MM.1S (cell line): ENCODE measurements around the gene PPP1R9A.

Experiments used
- EZH2 ChIP-seq: fragments of 300-600 bp; sonication (generic); optimal IDR thresholded peaks from 2 replicates; pipeline ENCODE3; 2017; ENCODE audit warnings: low read depth, mild to moderate bottlenecking, antibody characterized with exemption, low read length, mixed read lengths
- EZH2phosphoT487 ChIP-seq: fragments of 300-600 bp; sonication (generic); IDR thresholded peaks from 2 replicates; pipeline ENCODE4 v1.6.1; 2018; ENCODE audit warnings: antibody characterized with exemption, low read length
- TF ChIP-seq, protein P1 (sequence below): fragments of 300-600 bp; sonication (generic); IDR thresholded peaks from 2 replicates; pipeline ENCODE4 v1.5.1; 2016; ENCODE audit warnings: antibody characterized with exemption, low read length, mixed read lengths

DNA sequence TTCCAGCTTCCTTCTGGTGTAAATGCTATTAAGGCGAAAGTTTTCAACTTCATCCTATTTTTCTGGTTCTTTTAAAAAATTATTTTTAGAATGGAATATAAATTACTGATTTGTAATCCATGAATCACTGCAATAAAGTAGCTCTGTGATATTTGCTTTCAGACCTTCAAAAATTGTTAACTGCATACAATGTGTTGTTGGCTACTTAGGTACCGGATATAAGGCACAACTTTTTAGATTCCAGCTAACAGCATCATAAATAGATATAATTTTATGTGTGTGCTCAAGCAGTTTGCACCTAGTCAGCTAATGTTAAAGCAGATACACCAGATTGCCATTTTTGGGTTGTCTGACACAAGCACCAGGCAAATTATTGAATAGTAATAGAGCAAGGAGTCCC lies 358.2 kb downstream of the PPP1R9A start:
- TF ChIP-seq, protein P1, sequence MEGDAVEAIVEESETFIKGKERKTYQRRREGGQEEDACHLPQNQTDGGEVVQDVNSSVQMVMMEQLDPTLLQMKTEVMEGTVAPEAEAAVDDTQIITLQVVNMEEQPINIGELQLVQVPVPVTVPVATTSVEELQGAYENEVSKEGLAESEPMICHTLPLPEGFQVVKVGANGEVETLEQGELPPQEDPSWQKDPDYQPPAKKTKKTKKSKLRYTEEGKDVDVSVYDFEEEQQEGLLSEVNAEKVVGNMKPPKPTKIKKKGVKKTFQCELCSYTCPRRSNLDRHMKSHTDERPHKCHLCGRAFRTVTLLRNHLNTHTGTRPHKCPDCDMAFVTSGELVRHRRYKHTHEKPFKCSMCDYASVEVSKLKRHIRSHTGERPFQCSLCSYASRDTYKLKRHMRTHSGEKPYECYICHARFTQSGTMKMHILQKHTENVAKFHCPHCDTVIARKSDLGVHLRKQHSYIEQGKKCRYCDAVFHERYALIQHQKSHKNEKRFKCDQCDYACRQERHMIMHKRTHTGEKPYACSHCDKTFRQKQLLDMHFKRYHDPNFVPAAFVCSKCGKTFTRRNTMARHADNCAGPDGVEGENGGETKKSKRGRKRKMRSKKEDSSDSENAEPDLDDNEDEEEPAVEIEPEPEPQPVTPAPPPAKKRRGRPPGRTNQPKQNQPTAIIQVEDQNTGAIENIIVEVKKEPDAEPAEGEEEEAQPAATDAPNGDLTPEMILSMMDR, result no peak
- TF ChIP-seq EZH2, result no peak
- no peak for TF ChIP-seq EZH2phosphoT487
